PC-9 (cell line): ENCODE measurements around the gene TNFAIP3. TPM values are rescaled to one million over a fixed set of nuclear protein-coding genes. Genes with fewer than 3 reads are reported as not detected.
A peak's percentile ranks its signal among the peaks of the same experiment; 100 is the strongest.

ENCODE experiments used
- BruUV-seq: library from RNA; stranded (reverse); fragments of 400-500 nt; replicated peaks from 2 replicates; lab custom pipeline; 2021; lab: Mats Ljungman, UMichigan
- CTCF ChIA-PET: fragments of 300-600 bp; sonication (Branson Sonifier 250); formaldehyde crosslinking; loops from one replicate; lab custom pipeline; 2022; ENCODE audit warnings: antibody characterized with exemption; lab: Charles Lee
- POLR2A ChIA-PET: fragments of 300-600 bp; sonication (Branson Sonifier 250); formaldehyde crosslinking; loops from one replicate; lab custom pipeline; 2022; ENCODE audit warnings: antibody characterized with exemption; ENCODE audit not compliant: unreplicated experiment; lab: Charles Lee
- DNase-seq, 2 experiments: peaks; one replicate each; pipeline versions ENCODE4 v3.0.0 to v3.0.0-alpha.2; 2015 to 2022; ENCODE audit warnings: mixed read lengths in 1 of 2
- H2AFZ ChIP-seq: fragments of 200-600 bp; sonication (generic); 2 replicates; pipeline ENCODE4 v1.8.1; 2017; ENCODE audit warnings: antibody characterized with exemption
- H3F3A ChIP-seq: fragments of 200-600 bp; sonication (generic); 2 replicates; pipeline ENCODE4 v1.8.1; 2017; ENCODE audit warnings: antibody characterized with exemption, mild to moderate bottlenecking, low read depth; ENCODE audit not compliant: insufficient read depth
- H3K27ac ChIP-seq: fragments of 200-600 bp; sonication (generic); 2 replicates; pipeline ENCODE4 v1.6.1; 2016; ENCODE audit warnings: mixed run types
- H3K27me3 ChIP-seq: fragments of 200-600 bp; sonication (generic); 2 replicates; pipeline ENCODE4 v1.6.1; 2016; ENCODE audit warnings: low read depth, mixed run types; ENCODE audit not compliant: insufficient read depth
- H3K36me3 ChIP-seq: fragments of 200-600 bp; sonication (generic); 2 replicates; pipeline ENCODE4 v1.6.1; 2016; ENCODE audit warnings: low read depth, mixed run types
- H3K4me1 ChIP-seq: fragments of 200-600 bp; sonication (generic); replicated peaks from 2 replicates; pipeline ENCODE4 v1.6.1; 2016; ENCODE audit warnings: mixed run types; ENCODE audit not compliant: insufficient read depth
- H3K4me2 ChIP-seq: fragments of 200-600 bp; sonication (generic); 2 replicates; pipeline ENCODE4 v1.6.1; 2017; ENCODE audit warnings: mixed run types
- H3K4me3 ChIP-seq: fragments of 200-600 bp; sonication (generic); 2 replicates; pipeline ENCODE4 v1.6.1; 2016; ENCODE audit warnings: mixed run types
- H3K79me2 ChIP-seq: fragments of 200-600 bp; sonication (generic); 2 replicates; pipeline ENCODE4 v1.6.1; 2017; ENCODE audit warnings: low read depth, mixed run types
- H3K9me2 ChIP-seq: fragments of 200-600 bp; sonication (generic); 2 replicates; pipeline ENCODE4 v1.8.1; 2017; ENCODE audit warnings: mild to moderate bottlenecking; ENCODE audit not compliant: insufficient read depth
- H3K9me3 ChIP-seq: fragments of 200-600 bp; sonication (generic); 2 replicates; pipeline ENCODE4 v1.8.1; 2016; ENCODE audit warnings: low read depth; ENCODE audit not compliant: insufficient read depth
- H4K20me1 ChIP-seq: fragments of 200-600 bp; sonication (generic); 2 replicates; pipeline ENCODE4 v1.8.1; 2017; ENCODE audit not compliant: insufficient read depth
- CTCF ChIP-seq: fragments of 200-600 bp; sonication (generic); conservative IDR thresholded peaks from 2 replicates; pipeline ENCODE4 v1.6.1; 2017; ENCODE audit warnings: mixed run types, antibody characterized with exemption, mild to moderate bottlenecking, moderate library complexity
- EZH2 ChIP-seq: fragments of 200-600 bp; sonication (generic); IDR thresholded peaks from 2 replicates; pipeline ENCODE4 v1.8.0; 2017; ENCODE audit warnings: antibody characterized with exemption, low read depth
- intact Hi-C: fragments of 100-400 bp; cut with micrococcal nuclease; formaldehyde crosslinking; loops from one replicate; pipeline ENCODE4 v1.10.0; 2022; ENCODE audit not compliant: unreplicated experiment
- total RNA-seq: library from RNA; stranded (reverse); gene quantifications from 2 replicates; pipeline ENCODE4 v1.2.3, GENCODE V29; 2021

TNFAIP3 gene
- total RNA-seq, 1 experiment from 2014 or later: 7.8 TPM

GRCh38 chr6:137852346-137852745, 14.7 kb upstream of the TNFAIP3 start:
- Histone ChIP-seq H3K9me2 (no peaks in the 10 kb centered on the region), H3K27me3 (no peaks in the 10 kb centered on the region), H4K20me1 (no peaks in the 10 kb centered on the region), H3K79me2 (no peaks in the 10 kb centered on the region), H3K4me2 (0 out of 2 replicates have a peak overlapping the region, but pooled peaks have one; percentile 1), H3K4me1 (peaks cover 60% of the 10 kb centered on the region), H3K27ac (peak overlapping the region; percentile 75), H3K36me3 (no peaks in the 10 kb centered on the region), H3K9me3 (peaks cover 17% of the 10 kb centered on the region; the same call in 1 of the 2 replicates), H3K4me3 (no peak overlapping the region), H2AFZ (no peak overlapping the region), H3F3A (peaks cover 32% of the 10 kb centered on the region; the same call in 1 of the 2 replicates)
- ChIA-PET CTCF (no interaction called here), POLR2A (no interaction called here)
- no peak for DNase-seq
- BruUV-seq: no TSS peak
- TF ChIP-seq EZH2 (no peak), CTCF (no peak)
- intact Hi-C loops: no loop called here

- Histone ChIP-seq H3K79me2 (no peaks in the 10 kb centered on the region), H3K36me3 (no peaks in the 10 kb centered on the region), H3K4me2 (peak overlapping the region; percentile 48; the same call in 1 of the 2 replicates), H3K27me3 (no peaks in the 10 kb centered on the region), H2AFZ (no peak overlapping the region), H4K20me1 (no peaks in the 10 kb centered on the region), H3K9me2 (no peaks in the 10 kb centered on the region), H3K27ac (peak overlapping the region; percentile 75), H3F3A (peaks cover 32% of the 10 kb centered on the region; the same call in 1 of the 2 replicates), H3K9me3 (peaks cover 17% of the 10 kb centered on the region; the same call in 1 of the 2 replicates), H3K4me1 (peaks cover 60% of the 10 kb centered on the region), H3K4me3 (no peak overlapping the region)
- POLR2A ChIA-PET: no interaction called here
- BruUV-seq: no TSS peak
- CTCF ChIA-PET: interaction anchor here (1.0 kb wide), 1 partner anchor 29 kb away, joined by 3 read pairs; no protein-coding TSS in a partner anchor
- intact Hi-C loops: no loop called here
- TF ChIP-seq EZH2: no peak
- no peak for TF ChIP-seq CTCF
- DNase-seq: no peak
Measured at GRCh38 chr6:137852811-137853210, 14.2 kb upstream of the TNFAIP3 start.

GRCh38 chr6:137853569-137854213, 13.4 kb upstream of the TNFAIP3 start:
- no peaks in the 10 kb centered on the region for H3K79me2 ChIP-seq
- H3K9me2 ChIP-seq: no peaks in the 10 kb centered on the region
- no peak for TF ChIP-seq CTCF
- no peak for TF ChIP-seq EZH2
- H3K36me3 ChIP-seq: no peaks in the 10 kb centered on the region
- peak in 1 of 2 experiments; percentile 93 for DNase-seq
- no TSS peak for BruUV-seq
- intact Hi-C loops: no loop called here
- 0 out of 2 replicates have a peak overlapping the region, but pooled peaks have one; percentile 4 for H2AFZ ChIP-seq
- H3K4me3 ChIP-seq: no peak overlapping the region
- H3K9me3 ChIP-seq: peaks cover 17% of the 10 kb centered on the region; the same call in 1 of the 2 replicates
- H4K20me1 ChIP-seq: no peaks in the 10 kb centered on the region
- CTCF ChIA-PET: interaction anchor here (1.0 kb wide), 1 partner anchor 30 kb away, joined by 3 read pairs; no protein-coding TSS in a partner anchor
- peaks cover 32% of the 10 kb centered on the region; the same call in 1 of the 2 replicates for H3F3A ChIP-seq
- peaks cover 60% of the 10 kb centered on the region for H3K4me1 ChIP-seq
- peak overlapping the region; percentile 48 for H3K4me2 ChIP-seq
- POLR2A ChIA-PET: no interaction called here
- peak overlapping the region; percentile 75 for H3K27ac ChIP-seq
- no peaks in the 10 kb centered on the region for H3K27me3 ChIP-seq
